Natural killer cell (primary cell): ENCODE results near the gene DNAH2. TPM values are rescaled to one million over a fixed set of nuclear protein-coding genes. Genes with fewer than 3 reads are reported as not detected.

Source experiments
- ATAC-seq, 3 donors: fragments of 150-1000 bp in 2 of 3; fragments of 200-7000 bp in 1 of 3; cut with Tn5 transposase; 1 replicate in 1 of 3; 2 replicates in 2 of 3; pipeline ENCODE4 v1.10.0; 2021; ENCODE audit warnings: mild to moderate bottlenecking in 2 of 3, moderate library complexity in 2 of 3
- DNase-seq, 2 donors: peaks; one replicate each; pipeline versions ENCODE4 v3.0.0 to v3.0.0-alpha.2; 2013 to 2021; ENCODE audit warnings: mixed read lengths in 1 of 2
- H3K27ac ChIP-seq: one replicate; pipeline ENCODE4 v1.5.1; 2013; ENCODE audit warnings: mild to moderate bottlenecking, low read length
- H3K27me3 ChIP-seq: one replicate; pipeline ENCODE4 v1.6.1; 2013; ENCODE audit warnings: low read length; ENCODE audit not compliant: control insufficient read depth, insufficient read depth
- H3K36me3 ChIP-seq: one replicate; pipeline ENCODE4 v1.6.1; 2013; ENCODE audit warnings: low read length; ENCODE audit not compliant: control insufficient read depth, insufficient read depth
- H3K4me1 ChIP-seq: one replicate; pipeline ENCODE4 v1.6.1; 2013; ENCODE audit warnings: low read length; ENCODE audit not compliant: control insufficient read depth, insufficient read depth
- H3K4me3 ChIP-seq: one replicate; pipeline ENCODE4 v1.5.1; 2013; ENCODE audit warnings: low read length
- H3K9me3 ChIP-seq: one replicate; pipeline ENCODE4 v1.6.1; 2013; ENCODE audit warnings: low read length; ENCODE audit not compliant: control insufficient read depth, insufficient read depth
- H3K27ac Mint-ChIP-seq, 2 donors: one replicate each; pipeline ENCODE4 v1.8.0; 2022; ENCODE audit warnings: mild to moderate bottlenecking in 2 of 2, mixed read lengths in 2 of 2, moderate library complexity in 1 of 2
- H3K27me3 Mint-ChIP-seq, 2 donors: one replicate each; pipeline ENCODE4 v1.8.0; 2022; ENCODE audit warnings: low read depth in 2 of 2, mixed read lengths in 2 of 2
- H3K36me3 Mint-ChIP-seq: one replicate; pipeline ENCODE4 v1.8.0; 2022; ENCODE audit warnings: mixed read lengths
- H3K4me1 Mint-ChIP-seq, 2 donors: one replicate each; pipeline ENCODE4 v1.8.0; 2022; ENCODE audit warnings: mixed read lengths in 2 of 2
- H3K4me3 Mint-ChIP-seq: one replicate; pipeline ENCODE4 v1.8.0; 2022; ENCODE audit warnings: mild to moderate bottlenecking, moderate library complexity, mixed read lengths
- H3K9me3 Mint-ChIP-seq, 2 donors: one replicate each; pipeline ENCODE4 v1.8.0; 2022; ENCODE audit warnings: mixed read lengths in 2 of 2
- WGBS: methylation state at CpG from one replicate; pipeline ENCODE4 v1.1.7; 2013; ENCODE audit warnings: missing lambda C conversion rate; ENCODE audit not compliant: insufficient coverage; 5-methylcytosine and 5-hydroxymethylcytosine counted together
- intact Hi-C: fragments of 100-400 bp; cut with micrococcal nuclease; formaldehyde crosslinking; loops from one replicate; pipeline ENCODE4 v1.14.2; 2022
- total RNA-seq, 4 donors: library from RNA; stranded (reverse); fragments of 120-200 nt in 1 of 4; gene quantifications; one replicate each; pipeline versions ENCODE4 v1.2.3 to v1.2.4, GENCODE V29; 2013 to 2022
- TF ChIP-seq, protein P1 (sequence below): fragments of 200-600 bp; IDR thresholded peaks from one replicate; pipeline ENCODE4 v1.8.0; 2022; ENCODE audit warnings: antibody characterized with exemption

Gene DNAH2
- total RNA-seq, 3 donors from 2014 or later (not counting 1 experiment from before 2014, with no cell fraction given) = 0.05 to 0.07 TPM; not detected in 1

DNA sequence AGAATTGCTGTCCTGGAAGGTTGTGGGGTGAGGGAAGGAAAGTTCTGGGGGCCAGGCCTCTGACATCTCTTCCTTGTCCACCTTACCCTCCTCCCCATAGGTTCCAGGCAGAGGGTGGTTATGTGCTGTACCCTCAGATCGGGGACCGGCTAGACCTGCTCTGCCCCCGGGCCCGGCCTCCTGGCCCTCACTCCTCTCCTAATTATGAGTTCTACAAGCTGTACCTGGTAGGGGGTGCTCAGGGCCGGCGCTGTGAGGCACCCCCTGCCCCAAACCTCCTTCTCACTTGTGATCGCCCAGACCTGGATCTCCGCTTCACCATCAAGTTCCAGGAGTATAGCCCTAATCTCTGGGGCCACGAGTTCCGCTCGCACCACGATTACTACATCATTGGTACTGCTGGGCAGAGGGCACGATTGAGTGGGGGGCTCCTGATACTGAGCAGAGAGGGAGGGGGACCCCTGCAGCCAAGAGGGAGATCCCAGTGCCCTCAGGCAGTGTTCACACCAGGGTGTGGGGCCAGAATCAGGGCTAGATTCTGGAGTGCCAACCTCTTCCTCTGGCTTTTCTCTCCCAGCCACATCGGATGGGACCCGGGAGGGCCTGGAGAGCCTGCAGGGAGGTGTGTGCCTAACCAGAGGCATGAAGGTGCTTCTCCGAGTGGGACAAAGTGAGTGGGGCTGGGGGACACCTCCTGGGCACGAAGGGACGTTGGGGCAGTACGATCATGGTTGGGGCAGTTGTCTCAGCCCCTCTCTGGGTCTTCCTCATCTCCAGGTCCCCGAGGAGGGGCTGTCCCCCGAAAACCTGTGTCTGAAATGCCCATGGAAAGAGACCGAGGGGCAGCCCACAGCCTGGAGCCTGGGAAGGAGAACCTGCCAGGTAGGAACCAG is 9.4 kb upstream of the DNAH2 start:
- H3K36me3 ChIP-seq = peaks cover under 1% of the 10 kb centered on the region
- peaks cover 16% of the 10 kb centered on the region for H3K4me1 ChIP-seq
- Mint-ChIP-seq H3K36me3 (no peaks in the 10 kb centered on the region), H3K4me1 (peaks cover 9 to 37% of the 10 kb centered on the region in 2 donors), H3K27ac (no peak overlapping the region), H3K9me3 (no peaks in the 10 kb centered on the region), H3K27me3 (peaks cover 37 to 53% of the 10 kb centered on the region in 2 donors), H3K4me3 (no peak overlapping the region)
- no peak for ATAC-seq
- no peaks in the 10 kb centered on the region for H3K9me3 ChIP-seq
- DNase-seq = no peak
- H3K4me3 ChIP-seq = no peak overlapping the region
- H3K27me3 ChIP-seq = peaks cover 25% of the 10 kb centered on the region
- intact Hi-C loops = no loop called here
- no peak overlapping the region for H3K27ac ChIP-seq
- TF ChIP-seq, protein P1, sequence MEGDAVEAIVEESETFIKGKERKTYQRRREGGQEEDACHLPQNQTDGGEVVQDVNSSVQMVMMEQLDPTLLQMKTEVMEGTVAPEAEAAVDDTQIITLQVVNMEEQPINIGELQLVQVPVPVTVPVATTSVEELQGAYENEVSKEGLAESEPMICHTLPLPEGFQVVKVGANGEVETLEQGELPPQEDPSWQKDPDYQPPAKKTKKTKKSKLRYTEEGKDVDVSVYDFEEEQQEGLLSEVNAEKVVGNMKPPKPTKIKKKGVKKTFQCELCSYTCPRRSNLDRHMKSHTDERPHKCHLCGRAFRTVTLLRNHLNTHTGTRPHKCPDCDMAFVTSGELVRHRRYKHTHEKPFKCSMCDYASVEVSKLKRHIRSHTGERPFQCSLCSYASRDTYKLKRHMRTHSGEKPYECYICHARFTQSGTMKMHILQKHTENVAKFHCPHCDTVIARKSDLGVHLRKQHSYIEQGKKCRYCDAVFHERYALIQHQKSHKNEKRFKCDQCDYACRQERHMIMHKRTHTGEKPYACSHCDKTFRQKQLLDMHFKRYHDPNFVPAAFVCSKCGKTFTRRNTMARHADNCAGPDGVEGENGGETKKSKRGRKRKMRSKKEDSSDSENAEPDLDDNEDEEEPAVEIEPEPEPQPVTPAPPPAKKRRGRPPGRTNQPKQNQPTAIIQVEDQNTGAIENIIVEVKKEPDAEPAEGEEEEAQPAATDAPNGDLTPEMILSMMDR = no peak
- 87% methylated on average over 22 of the region's 22 CpGs for WGBS

DNA sequence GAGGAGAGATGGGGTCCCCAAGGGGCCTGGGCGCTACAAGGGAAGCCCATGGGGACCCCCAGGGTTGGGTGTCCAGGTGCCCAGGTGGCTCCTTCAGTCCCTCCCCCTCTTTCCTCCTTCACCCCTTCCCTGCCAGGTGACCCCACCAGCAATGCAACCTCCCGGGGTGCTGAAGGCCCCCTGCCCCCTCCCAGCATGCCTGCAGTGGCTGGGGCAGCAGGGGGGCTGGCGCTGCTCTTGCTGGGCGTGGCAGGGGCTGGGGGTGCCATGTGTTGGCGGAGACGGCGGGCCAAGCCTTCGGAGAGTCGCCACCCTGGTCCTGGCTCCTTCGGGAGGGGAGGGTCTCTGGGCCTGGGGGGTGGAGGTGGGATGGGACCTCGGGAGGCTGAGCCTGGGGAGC is 8.5 kb upstream of the DNAH2 start:
- H3K27me3 ChIP-seq = peaks cover 21% of the 10 kb centered on the region
- whole genome bisulfite sequencing = 89% methylated on average over 8 of the region's 11 CpGs
- Mint-ChIP-seq H3K4me1 (peaks cover 15 to 33% of the 10 kb centered on the region in 2 donors), H3K27me3 (peaks cover 45 to 51% of the 10 kb centered on the region in 2 donors), H3K36me3 (no peaks in the 10 kb centered on the region), H3K9me3 (no peaks in the 10 kb centered on the region), H3K27ac (no peak overlapping the region), H3K4me3 (no peak overlapping the region)
- intact Hi-C loops = no loop called here
- ATAC-seq (no peak), DNase-seq (no peak)
- TF ChIP-seq, protein P1 = no peak
- H3K4me1 ChIP-seq = peaks cover 16% of the 10 kb centered on the region
- no peak overlapping the region for H3K4me3 ChIP-seq
- no peaks in the 10 kb centered on the region for H3K9me3 ChIP-seq
- no peaks in the 10 kb centered on the region for H3K36me3 ChIP-seq
- H3K27ac ChIP-seq = no peak overlapping the region

DNA sequence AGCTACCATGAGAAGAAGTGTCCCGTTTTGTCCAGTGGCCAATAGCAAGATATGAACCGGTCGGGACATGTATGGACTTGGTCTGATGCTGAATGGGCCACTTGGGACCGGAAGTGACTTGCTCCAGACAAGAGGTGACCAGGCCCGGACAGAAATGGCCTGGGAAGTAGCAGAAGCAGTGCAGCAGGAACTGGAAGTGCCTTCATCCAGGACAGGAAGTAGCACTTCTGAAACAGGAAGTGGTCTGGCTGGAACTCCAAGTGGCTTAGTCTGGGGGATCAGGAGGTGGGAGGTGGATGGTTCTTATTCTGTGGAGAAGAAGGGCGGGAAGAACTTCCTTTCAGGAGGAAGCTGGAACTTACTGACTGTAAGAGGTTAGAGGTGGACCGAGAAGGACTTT is 7.2 kb upstream of the DNAH2 start:
- DNase-seq (no peak), ATAC-seq (no peak)
- intact Hi-C loops = no loop called here
- TF ChIP-seq, protein P1 = no peak
- H3K27me3 Mint-ChIP-seq = peaks cover 47 to 53% of the 10 kb centered on the region in 2 donors
- Histone ChIP-seq H3K4me1 (peaks cover 6% of the 10 kb centered on the region), H3K36me3 (no peaks in the 10 kb centered on the region), H3K9me3 (no peaks in the 10 kb centered on the region), H3K27me3 (peaks cover 22% of the 10 kb centered on the region), H3K27ac (no peak overlapping the region), H3K4me3 (no peak overlapping the region)
- H3K9me3 Mint-ChIP-seq = no peaks in the 10 kb centered on the region
- 85% methylated on average over 7 of the region's 7 CpGs for WGBS
- H3K4me1 Mint-ChIP-seq = peaks cover 15 to 24% of the 10 kb centered on the region in 2 donors
- no peak overlapping the region for H3K4me3 Mint-ChIP-seq
- H3K27ac Mint-ChIP-seq = no peak overlapping the region
- H3K36me3 Mint-ChIP-seq = no peaks in the 10 kb centered on the region
